Muscle of back (tissue), 11 donors: ENCODE results near the gene PPA2. TPM values are rescaled to one million over a fixed set of nuclear protein-coding genes. Genes with fewer than 3 reads are reported as not detected.
"Not testable (repeated sequence)": the region's sequence is repeated elsewhere in the genome, so short reads cannot be mapped to it uniquely, and the experiment has no call there.

Source experiments
- DNase-seq, 3 donors: peaks; one replicate each; pipeline versions ENCODE4 v3.0.0 to v3.0.0-alpha.2; 2013
- polyA plus RNA-seq, 10 donors: library from polyadenylated mRNA; unstranded; fragments of 120-200 nt; gene quantifications; one replicate each; pipeline ENCODE4 v1.2.1, GENCODE V29; 2013; ENCODE audit not compliant: insufficient read length in 10 of 10

PPA2 gene
- polyA plus RNA-seq, 10 donors, result 50.3 to 67.1 (median 57.6) TPM

DNA sequence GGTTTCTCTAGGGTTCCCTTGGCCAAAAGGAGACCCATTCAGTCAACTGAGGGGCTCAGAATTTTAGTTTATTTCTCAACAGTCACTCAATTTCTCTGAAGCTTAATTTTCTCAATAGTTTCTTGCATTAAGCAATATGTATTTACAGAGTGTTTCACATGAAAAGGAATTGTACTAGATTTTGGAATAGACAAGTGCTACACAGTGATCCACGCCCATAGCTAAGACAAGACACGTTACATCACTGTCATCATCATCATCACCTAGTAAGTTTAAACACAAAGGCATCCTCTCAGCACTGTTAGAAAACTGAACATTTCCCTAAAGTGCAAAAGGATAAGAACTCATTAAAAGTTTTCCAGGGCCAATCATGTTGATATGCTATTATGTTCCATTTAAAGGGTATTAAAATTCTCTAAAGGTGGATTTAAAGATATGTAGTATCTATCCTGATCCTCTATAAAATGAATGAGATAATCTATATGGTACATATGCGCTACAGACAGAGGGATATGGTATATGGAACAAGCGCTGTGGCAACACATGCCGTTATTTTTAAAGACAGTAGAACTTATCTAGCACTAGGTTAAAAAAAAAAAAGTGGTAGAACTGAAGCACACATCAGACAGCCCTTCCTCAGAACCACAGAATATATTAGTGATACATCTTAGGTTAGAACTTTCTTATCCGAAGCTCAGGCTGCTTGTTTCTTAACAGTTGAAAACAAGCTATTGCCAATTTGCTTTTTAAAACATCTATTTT lies 12.1 kb downstream of the PPA2 start:
- no peak for DNase-seq

- no peak for DNase-seq
Measured at GRCh38 chr4:105461221-105461620, 12.6 kb downstream of the PPA2 start.

DNA sequence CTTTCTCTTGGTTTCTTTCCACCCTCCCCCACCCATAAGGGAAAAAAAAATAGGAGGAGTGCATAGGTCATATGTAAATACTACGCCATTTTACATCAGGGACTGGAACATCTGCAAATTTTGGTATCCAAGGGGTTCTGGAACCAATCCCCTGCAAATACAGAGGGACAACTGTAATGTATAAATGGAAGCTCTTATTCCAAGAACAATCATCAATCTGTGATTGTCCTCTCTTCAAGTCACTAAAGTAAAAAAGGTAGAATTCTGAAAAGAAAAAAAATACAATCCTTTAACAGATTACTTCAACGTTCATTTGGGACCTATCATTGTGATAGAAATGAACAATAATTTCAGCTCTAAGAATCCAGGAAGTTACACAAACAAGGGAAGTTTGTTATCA lies 13.6 kb downstream of the PPA2 start:
- no peak for DNase-seq

- DNase-seq, result not testable (repeated sequence)
Measured at GRCh38 chr4:105458541-105458940, 15.3 kb downstream of the PPA2 start.

GRCh38 chr4:105458001-105458400 lies 15.9 kb downstream of the PPA2 start:
- no peak for DNase-seq

GRCh38 chr4:105455998-105456397 lies 17.9 kb downstream of the PPA2 start:
- no peak for DNase-seq

DNA sequence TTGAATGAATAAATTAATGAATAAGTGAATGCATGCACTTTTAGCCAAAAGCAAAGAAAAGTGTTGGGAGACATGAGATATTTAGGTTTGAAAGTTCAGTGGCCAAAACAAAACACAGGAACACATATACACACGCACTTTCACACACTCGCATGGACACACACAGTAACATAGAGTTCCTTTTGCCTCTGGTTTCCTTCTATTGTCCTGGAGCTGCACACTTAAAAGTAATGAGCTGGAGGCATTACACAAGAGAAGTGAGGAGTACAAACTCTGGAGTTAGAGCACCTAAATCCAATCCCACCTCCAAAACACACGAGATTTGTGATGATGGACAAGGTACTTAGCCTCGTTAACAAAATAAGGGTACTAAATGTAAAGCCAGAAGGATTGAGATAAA lies 18.7 kb downstream of the PPA2 start:
- DNase-seq, result no peak

- DNase-seq, result no peak
Measured at GRCh38 chr4:105453550-105454205, 20.2 kb downstream of the PPA2 start.

- DNase-seq, result no peak
Measured at GRCh38 chr4:105451346-105451745, 22.5 kb downstream of the PPA2 start.

- no peak for DNase-seq
Measured at GRCh38 chr4:105440890-105441289, 33.0 kb downstream of the PPA2 start.

GRCh38 chr4:105437637-105438036 lies 36.2 kb downstream of the PPA2 start:
- DNase-seq, result no peak

- DNase-seq, result no peak
Measured at GRCh38 chr4:105436414-105436813, 37.4 kb downstream of the PPA2 start.

GRCh38 chr4:105434940-105435339 lies 38.9 kb downstream of the PPA2 start:
- no peak for DNase-seq

DNA sequence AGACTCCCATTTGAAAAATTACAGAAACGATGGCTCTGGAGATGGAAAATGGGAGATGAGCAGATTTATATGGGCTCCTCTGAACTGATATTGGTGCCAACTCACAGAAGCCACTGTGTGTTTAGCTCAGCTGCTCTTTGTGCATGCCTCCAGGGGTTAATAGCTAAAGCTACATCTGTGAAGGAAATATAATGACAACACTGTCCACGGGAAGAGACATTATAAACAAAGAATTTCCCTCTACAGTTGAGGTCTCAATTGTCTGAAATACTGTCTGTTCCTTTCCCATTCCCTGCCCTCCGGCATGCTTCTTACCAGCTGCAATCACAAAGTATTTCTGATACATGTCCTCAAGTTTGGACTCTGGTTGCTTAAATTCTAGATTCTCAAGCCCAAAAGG lies 40.4 kb downstream of the PPA2 start:
- no peak for DNase-seq

DNA sequence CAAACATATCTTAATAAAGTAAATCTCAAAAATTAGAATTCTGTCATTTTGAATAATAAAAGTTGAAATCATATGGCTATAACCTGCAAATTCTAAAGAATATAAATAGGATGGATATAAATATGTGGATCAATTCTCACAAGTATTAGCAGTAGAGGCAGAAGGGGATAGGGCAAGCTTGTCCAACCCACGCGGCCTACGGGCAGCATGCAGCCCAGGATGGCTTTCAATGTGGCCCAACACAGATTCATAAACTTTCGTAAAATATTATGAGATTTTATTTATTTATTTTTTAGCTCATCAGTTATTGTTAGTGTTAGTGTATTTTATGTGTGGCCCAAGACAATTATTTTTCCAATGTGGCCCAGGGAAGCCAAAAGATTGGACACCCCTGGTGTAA lies 41.4 kb downstream of the PPA2 start:
- no peak for DNase-seq

DNA sequence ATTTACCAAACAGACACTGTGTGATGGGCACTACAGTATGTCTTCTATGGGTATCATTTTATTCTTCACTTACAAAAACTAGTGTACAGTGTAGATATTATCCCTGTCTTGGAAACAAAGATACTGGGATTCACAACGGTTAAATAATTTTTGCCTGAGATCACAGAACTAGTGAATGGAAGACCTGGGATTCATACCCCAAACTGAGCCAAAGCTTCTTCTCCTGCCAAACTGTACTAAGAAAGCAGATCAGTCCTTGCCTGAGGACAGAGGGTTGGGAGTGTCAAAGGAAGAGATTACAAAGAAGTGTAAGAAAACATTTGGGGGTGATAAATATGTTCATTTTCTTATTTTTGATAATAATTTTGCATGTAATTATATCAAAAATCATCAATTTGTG lies 43.1 kb downstream of the PPA2 start:
- peak; percentile 7 to 52 (median 49) for DNase-seq

DNA sequence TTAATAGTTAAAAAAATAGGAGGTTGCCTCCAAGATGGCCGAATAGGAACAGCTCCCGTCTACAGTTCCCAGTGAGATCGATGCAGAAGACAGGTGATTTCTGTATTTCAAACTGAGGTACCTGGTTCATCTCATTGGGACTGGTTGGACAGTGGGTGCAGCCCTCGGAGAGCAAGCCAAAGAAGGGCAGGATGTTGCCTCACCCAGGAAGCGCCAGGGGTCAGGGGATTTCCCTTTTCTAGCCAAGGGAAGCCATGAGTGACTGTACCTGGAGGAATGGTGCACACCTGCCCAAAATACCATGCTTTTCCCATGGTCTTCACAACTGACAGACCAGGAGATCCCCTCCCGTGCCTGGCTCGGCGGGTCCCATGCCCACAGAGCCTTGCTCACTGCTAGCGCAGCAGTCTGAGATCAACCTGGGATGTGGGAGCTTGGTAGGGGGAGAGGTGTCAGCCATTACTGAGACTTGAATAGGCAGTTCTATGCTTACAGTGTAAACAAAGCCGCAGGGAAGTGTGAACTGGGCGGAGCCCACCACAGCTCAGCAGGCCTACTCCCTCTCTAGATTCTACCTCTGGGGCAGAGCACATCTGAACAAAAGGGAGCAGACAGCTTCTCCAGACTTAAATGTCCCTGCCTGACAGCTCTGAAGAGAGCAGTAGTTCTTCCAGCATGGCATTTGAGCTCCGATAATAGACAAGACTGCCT lies 47.5 kb downstream of the PPA2 start:
- DNase-seq, result no peak

DNA sequence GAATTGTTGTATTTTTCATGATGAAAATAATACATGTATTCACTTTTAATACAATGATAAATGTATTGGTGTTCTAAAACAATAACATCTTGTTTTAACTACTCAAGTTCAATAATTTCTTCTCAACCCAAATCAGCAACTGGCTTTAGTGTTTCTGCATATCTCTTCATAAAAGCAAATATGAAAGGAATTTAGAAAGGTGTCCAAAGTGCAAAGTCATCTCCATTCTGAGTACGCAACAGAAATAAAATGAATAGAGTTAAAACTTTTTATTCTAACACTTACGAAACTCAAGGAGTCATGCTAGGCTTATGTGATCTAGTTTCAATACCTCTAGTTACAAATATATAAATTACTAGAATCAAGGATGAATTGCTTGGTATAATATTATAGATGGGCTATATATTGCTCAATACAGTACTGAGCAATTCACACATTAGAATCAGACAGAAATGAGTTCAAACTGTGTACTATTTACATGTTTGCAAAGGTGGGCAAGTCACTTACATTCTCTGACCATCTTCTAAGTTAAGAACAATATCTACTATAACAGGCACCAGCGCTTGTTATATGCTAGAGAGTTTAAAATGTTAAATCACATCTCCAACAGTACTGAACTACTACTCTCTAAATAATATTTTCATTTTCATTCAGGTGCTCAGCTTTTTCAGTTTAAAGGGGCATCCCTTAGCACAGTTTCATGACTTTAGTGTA lies 51.5 kb downstream of the PPA2 start:
- DNase-seq, result no peak

DNA sequence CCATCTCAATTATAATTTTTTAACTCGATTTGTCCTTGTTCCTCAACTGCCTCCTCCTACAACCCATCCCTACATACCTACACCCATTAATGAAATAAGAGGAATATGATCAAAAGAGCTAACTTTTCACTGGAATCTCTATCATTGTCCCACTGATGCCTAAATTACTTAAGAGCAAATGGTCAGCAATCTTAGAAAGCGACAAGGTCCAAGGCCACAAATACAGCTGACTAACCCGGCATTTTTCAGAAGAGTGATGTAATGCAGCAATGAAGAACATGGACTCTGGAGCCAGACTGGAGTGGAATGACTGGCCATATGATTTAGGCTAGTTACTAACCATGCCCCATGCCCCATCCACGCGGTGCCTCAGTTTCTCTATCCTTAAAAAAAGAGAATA lies 56.2 kb downstream of the PPA2 start:
- DNase-seq, result no peak

DNA sequence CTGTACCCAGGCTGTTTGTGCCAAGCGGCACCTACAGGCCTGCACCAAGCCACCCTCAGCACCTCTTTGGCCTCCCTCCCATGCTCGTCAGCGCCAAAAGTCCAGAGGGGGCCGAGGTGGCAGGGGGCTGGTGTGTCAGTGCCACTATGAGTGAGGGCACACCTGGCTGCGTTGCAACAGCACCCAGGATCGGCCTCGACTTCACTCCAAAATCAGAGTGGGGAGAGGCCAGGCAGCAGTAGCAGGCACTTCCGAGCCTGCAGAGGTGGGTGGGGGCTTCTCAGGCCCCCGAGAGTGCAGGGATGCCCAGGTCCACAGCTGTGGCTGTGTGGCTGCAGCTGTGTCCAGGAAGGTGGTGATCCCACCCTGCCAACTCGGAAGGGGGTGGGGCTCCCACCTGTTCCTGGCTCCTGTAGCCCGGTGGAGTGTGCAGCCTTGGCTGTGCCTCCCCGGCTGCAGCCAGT lies 58.5 kb downstream of the PPA2 start:
- no peak for DNase-seq

GRCh38 chr4:105414316-105414715 lies 59.5 kb downstream of the PPA2 start:
- DNase-seq, result no peak

GRCh38 chr4:105409135-105409534 lies 64.7 kb downstream of the PPA2 start:
- DNase-seq, result not testable (repeated sequence)
